GM19455 (cell line): Measurements from ENCODE around the gene PIEZO2.

Experiments used
- ATAC-seq: cut with Tn5 transposase; IDR thresholded peaks from one replicate; pipeline ENCODE4 v1.9.1; 2021; ENCODE audit not compliant: unreplicated experiment

PIEZO2 gene

DNA sequence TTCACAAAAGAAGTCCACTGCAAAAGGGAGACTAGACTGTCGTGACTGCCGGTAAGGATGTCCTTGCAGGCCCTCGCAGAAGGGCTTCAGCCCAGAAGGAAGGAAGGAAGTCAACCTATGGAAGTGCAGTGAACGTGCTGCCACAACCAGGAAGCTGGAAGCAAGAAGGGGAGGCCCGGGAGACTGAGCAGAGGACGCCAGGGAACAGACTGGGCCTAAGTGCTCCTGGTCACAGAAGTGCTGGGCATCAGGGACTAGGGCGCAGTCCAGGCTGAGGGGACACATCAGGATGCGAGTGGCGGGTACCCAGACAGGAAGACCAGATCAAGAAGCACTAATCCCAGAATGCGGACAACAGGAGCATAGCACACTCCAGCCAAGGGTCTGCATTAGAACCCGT lies 78.8 kb downstream of the PIEZO2 start:
- ATAC-seq = no peak

DNA sequence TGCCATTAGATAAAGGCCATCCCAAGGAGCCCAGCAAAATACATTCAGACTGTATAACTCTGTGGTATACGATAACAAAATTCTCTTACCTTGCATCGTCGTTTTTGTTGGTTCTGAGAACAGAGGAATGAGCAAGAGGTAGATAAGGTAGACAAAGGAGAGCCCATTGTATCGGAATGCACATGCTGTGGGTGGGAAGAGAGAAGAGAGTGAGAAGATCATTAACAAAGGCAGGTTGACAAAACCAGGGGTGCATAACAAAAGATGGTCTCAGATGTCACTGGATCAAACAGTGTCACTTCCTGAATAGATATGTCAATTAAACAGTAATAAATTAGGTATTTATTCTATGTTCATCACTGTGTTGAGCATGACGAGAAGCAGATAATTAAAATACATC lies 83.3 kb downstream of the PIEZO2 start:
- ATAC-seq = no peak

DNA sequence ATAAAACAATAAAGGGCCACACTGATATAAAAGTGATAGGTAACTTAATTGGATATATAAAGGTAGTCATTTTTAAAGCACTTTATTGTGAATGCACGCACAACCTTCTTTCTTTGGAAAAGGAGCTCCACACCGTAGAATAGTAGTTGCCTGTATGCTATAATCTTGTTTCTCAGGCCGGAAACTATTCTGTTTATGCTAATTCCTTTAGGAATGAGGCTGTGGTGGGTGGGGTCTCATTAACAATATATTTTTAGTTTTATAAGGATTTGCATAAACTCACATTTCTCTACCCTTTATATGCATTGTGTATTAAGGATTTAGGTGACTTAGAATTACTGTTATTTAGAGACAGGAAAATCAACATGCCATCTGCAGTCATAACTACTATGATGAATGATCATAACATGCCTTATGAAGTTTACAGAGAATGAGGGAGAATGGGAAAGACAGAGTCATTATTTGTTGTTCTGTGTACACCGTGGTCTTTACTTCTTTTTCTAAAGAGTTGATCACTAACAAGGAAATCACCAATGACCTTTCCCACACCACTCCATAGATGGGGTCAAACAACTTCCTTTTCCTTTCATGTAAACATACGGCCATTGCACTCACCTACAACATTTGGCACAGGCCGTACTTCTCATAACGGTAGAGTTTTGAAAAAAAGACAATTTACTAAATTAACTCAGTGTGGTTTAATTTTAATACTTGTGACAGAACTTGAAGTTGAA lies 84.5 kb downstream of the PIEZO2 start:
- ATAC-seq = no peak

DNA sequence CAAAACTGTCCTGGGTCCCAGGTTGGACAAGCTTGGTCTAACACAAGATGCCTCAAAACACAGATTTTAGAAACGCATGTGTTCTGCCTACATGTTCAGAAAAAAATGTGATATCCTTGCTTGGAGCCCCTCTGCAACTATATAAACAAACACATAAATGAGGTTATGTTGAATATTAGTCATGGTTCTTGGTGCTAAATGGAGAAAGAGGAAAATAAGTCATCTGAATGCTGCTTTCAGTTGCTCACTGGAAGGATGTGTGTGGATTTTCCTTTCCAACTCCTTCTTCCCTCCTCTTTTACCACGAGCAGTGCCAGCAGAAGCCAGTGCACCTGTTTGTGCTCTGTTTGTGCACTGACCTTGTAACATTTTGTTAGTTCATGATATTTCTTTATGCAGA lies 85.3 kb downstream of the PIEZO2 start:
- ATAC-seq = no peak

DNA sequence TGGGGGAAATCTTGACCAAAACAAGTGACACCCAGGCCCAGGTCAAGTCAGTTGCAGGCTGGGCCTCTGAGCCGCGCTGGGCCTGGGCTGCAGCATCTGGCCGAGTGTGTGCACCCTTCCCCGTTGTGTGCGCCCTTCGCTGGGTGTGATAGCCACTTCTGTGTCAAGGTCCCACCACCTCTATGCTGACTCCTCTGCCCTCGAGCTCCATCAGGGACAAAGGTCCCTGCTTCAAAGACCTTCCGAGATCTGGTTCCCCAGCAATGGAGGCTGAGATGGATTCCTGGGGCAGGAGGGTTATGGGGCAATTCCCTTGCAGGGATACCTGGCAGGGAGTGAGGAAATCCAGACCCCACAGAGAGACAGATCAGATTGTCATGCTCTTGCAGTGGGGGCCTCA lies 93.6 kb downstream of the PIEZO2 start:
- no peak for ATAC-seq

DNA sequence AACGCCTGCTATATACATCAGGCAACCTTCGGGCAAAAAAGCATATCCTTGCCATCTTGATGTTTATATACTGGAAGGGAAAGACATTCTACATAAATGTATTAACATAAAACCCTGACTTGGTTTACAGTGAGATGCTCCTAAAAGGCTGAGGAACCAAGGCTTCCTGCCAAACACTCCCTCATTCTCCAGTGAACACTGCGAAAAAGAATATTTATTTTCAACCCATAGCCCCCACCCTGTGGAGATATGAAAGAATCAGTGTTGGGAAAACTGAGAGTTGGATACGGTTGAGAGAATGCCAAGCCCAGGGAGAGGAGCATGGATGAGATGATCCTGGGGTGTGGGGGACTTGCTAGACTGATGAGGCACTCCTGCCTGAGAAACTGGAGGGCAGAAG lies 94.9 kb downstream of the PIEZO2 start:
- ATAC-seq = no peak

DNA sequence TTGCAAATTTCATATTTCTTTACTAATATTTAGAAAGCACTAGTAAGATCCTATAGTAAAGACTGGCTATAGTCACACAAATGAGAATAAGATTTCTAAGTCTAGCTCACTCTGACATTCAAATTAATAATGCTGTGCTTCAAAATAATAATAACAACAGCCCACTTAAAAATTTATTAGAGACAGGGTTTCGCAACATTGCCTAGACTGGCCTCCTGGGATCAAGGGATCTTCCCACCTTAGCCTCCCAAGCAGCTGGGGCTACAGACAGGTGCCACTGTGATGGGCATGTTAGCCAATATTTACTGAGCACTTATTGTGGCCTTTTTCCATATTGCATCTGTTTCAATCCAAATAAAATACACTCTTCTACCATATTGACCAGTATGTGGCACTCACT lies 96.1 kb downstream of the PIEZO2 start:
- no peak for ATAC-seq

DNA sequence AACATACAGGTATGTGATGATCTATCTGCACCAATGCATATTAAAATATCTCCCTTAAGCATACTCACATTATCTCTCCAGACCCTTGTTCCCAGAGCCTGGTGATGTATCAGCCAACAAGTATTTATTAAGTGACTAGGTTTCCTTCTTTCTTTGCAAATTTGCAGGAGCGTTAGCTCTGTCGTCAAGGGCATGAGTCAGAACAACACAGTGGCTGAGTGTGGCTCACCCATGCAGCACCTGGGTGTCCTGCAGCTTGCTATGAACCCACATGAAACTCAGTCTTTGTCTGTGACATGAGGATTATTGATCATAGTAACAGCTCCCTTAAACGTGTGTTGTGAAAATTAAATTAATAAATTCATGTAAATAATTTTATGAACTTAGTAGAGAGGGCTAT lies 96.6 kb downstream of the PIEZO2 start:
- ATAC-seq = no peak

DNA sequence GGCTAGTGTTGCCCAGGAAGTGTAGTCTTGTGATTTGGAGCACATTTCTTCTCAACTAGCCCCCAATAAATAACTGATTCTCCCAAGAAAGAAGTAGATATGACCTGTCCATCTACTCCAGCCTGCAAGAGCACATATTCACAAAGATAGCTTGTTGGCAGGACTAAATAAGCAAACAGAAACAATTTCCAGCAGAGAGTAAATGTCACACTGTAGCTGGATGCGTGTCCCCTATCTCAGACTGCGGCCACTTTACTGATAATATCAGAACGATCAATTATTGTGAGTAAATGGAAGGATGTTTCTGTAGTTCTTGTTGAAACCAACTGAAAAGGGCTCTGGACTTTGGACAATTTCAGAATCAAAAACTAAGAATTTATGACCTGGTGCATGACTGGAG lies 97.9 kb downstream of the PIEZO2 start:
- ATAC-seq = no peak

DNA sequence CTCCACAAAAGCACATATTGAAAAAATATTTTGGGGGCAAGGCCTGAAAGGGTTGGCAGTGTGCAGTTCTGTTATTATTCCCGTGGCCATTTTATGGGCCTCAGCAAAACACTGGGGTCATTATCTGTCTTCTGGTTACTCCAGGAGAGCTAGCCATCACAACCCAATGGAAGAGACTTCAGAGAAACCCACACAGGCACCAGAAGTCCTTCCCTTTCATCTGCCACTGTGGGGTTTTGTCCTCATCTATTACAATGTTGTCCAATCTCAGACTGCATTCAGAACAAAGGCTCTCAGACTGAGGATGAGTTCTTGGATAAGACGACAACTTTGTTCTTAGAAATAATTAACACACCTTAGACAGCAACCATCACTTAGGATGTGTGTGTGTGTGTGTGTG lies 98.4 kb downstream of the PIEZO2 start:
- ATAC-seq = no peak

DNA sequence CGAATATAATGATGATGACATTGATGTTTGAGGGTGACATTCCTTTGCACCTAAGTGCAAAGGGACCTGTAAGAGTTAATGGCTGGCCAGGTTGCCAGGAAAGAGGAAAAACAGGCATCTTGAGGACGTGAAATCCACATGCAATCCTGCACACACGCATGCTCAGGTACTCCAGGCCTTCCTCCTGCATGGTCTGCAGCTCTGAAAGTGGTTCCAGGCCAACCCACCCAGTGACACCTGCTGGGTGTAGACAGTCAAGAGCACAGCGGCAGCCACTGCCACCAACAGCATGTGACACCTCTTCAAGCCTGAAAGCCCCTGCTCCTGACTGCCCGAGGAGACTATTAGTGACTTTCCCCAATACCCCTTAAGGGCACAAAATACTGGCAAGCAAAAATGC lies 101.6 kb downstream of the PIEZO2 start:
- ATAC-seq = no peak

DNA sequence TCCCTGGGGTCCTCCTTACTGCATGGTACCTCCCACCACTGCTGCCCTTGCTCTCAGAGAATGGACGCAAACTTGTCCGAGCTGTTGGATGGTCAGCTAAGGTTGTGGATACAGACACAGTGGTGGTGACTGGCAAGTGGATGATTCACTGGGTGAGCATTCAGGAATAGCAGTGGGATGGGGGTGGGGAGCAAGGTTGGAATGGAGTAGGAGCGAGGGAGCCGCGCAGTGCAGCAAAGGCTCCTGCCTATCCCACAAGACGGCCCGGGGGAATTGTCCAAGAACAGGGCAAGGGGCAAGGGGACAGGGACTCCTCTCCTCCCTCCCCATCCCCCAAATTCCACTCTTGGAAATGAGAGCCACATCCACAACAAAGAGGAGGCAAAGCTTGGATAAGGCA lies 102.2 kb downstream of the PIEZO2 start:
- no peak for ATAC-seq

DNA sequence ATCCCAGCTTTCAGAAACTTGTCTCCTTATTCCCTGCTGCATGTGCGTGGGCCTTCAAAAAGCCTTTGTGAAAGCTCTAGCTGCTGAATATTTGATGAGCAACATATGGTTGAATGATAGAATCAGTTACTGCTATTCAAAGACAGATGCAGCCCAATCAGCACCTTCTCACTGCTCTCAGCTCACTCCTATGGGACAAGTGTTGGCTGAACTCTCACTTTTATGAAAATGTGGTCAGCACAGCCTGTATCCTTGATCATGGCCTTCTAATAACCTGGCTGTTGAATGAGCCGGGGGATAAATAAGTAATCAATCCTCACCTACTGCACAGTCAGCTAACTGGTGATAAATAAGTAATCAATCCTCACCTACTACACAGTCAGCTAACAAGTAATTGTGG lies 103.2 kb downstream of the PIEZO2 start:
- no peak for ATAC-seq

DNA sequence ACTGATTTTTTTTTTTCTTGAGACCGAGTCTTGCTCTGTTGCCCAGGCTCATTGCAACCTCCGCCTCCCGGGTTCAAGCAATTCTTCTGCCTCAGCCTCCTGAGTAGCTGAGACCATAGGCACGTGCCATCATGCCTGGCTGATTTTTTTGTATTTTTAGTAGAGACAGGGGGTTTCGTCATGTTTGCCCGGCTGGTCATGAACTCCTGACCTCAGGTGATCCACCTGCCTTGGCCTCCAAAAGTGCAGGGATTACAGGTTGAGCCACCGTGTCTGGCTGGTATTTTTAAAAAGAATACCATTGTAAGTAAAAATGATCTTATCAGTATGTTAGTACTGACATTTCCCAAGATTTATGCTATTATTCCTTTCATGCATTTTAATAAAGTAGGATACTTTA lies 105.7 kb downstream of the PIEZO2 start:
- ATAC-seq = no peak

DNA sequence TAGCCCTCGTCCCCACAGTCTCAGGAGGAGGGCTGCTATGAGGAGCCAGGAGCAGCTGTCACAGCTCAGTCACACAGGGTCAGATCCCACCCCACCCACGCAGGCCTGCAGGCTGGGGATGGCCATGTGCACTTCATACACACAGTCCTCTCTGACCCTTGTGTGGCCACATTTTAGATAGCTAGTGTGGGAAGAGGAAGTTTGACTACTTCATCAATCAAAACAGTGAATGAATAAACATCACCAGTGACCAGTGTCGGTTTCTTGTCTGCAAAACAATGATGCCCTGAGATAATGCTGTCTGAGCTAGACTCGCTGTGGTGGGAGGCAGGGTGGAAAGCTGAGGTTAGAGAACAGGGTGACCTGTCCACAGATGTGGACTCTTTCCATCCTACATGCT lies 107.1 kb downstream of the PIEZO2 start:
- ATAC-seq = no peak

DNA sequence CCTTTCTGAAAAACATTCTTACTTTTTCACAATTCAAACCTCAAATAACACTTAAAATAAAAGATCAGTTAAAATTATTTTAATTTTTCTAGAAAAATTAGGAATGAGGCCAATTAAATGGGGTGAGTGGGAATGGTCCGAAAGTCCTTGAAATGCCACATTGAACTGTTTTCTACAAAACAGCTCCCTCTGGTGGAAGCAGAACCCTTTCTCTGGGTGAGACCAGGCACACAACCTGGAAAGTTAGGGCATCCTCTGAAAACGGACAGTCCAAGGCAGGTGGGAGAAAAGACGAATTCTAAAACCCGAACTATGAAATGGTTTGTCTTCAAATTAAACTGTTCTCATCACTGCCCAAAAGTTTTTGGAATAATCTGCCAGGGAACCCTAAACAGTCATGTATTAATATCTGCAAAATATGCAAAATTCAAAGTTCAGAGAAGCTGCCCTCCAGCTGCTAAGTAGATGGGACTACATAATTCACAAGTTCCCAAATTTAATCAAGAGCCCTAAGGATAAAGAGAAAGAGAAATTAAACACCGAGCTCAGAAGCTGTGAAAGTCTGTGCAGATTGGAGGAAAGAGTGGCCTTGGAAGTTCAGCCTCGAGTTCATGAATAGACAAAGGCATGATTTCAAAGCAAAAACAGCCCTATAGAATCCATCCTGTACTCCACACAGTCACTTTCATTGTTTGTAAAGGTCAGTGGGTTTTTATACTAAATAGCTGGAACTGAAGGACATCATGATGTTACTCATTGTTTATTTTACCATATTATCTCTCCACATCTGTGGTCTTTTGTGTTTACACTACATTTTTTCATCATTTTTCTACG lies 108.3 kb downstream of the PIEZO2 start:
- no peak for ATAC-seq

DNA sequence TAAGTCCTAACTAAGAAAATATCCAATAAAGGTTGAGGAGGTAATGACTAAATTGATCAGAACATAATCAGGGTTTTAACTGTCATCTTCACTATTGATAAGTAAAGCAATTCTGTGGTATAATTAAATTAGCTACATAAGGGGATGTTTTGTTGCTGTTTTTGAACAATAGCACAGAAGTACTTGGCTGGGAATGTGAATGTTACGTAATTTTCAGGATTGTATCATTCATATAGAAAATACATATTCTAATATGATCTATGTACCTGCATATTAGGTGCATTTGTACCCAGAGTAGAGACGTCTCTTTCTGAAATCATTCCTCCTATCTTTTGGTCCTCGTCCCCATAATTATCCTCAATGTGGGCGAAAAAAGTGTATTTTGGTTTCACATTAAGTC lies 109.0 kb downstream of the PIEZO2 start:
- ATAC-seq = no peak

DNA sequence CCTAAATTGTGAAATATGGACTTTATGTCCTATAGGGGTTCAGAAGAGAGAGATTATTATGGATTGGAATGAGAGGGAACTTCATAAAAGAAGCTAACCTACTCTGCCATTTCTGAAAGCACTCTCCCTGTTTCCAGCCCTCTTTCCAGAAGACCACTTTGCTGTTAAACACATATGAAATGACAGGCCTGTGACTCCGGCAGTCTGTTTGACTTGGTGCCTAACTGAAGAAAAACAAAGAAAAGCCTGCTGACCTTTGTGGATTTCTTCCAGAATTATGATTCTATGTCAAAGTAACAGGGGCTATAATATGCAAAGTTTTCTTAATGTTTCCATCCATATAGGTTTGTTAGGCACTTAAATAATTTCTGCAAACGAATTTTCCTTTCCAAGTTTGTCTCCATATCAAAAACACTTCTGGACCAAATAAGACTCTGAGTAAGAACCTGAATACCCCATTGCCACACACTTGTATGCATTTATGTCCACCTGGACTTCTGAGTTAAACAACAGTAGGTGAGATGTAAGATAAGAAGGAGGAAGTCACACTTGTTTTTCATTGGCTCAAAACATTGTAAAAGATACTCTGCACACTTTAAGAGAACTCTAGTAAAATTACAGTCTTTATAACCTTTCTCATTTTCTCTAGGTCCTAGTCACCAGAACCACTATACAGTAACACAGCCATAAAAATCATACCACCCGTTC lies 111.7 kb downstream of the PIEZO2 start:
- no peak for ATAC-seq

DNA sequence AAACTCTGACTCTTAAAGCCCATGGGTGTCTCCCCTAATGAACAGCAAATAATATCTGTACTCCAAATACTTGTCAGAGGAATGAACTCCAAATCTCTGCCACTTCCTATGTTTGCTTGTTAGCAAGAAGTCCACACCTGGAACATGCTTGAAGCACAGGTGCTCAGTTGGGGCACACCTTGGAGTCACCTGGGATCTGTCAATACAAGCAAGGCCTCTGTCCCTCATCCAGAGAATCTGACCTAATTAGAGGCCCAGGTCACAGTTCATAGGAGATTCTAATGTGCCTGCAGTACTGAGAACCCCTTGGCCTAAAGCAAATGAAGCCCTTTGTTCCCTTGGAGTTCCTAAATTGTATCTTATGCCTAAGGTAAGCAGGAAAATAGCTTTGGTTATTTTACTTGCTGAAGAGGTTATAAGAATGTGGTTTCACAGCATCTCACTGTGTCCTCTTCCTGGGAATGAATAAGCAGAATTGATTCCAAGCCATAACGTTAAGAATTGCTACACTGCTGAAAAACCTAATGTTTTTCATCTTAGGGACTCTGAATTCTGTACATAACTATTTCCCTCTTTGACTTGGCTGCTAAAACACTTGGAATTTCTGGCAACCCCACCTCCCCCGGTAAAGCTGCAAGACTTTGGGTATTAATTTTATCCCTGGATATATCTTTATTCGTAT lies 113.4 kb downstream of the PIEZO2 start:
- ATAC-seq = no peak

DNA sequence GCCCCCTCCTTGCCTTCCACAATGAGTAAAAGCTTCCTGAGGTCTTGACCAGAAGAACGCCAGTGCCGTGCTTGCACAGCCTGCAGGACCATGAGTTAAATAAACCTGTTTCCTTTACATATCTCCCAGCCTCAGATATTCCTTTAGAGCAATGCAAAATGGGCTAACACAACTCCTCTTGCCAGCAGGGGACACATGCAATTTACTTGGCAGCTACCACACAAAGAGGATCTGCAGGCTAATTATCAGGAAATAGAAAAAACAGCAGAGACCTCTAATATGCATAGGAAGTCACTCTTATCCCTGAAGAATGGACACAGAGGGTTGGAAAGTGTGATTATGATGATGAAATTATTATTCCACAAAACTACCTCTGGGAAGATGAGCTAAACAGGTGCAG lies 114.0 kb downstream of the PIEZO2 start:
- ATAC-seq = no peak

DNA sequence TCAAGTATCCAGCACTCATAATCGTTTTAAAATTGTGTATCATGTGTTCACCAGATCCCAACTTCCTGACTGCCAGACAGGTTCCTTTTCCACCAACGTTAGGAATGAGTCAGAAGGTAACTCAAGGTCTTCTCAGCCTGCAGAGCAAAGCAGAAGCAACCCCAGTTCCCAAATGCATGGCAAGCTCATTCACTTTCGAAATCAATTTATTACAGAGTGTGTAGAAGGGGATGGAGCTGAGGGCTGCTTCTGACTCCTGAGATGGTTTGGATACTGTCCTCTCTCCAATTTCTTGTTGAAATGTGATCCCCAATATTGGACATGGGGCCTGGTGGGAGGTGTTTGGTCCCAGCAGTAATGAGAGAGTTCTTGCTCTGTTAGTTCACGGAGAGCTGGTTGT lies 114.5 kb downstream of the PIEZO2 start:
- ATAC-seq = no peak
